GM21786 (cell line): ENCODE data around the gene ZNF576.
"Not testable (repeated sequence)": the region's sequence is repeated elsewhere in the genome, so short reads cannot be mapped to it uniquely, and the experiment has no call there.

Experiments used
- ATAC-seq: cut with Tn5 transposase; IDR thresholded peaks from one replicate; pipeline ENCODE4 v1.9.1; 2021; ENCODE audit not compliant: unreplicated experiment

Gene ZNF576

DNA sequence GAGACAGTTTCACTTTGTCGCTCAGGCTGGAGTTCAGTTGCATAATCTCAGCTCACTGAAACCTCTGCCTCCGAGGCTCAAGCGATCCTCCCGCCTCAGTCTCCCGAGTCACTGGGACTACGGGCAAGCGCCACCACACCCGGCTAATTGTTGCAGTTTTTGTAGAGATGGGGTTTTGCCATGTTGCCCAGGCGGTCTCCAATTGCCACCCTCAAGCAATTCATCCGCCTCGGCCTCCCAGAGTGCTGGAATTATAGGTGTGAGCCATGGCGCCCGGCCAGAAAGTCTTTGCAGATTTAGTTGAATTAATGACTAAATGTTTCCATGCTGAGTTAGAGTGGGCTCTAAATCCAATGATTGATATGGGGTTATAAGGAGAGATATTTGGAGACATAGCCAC lies 47.8 kb downstream of the ZNF576 start:
- no peak for ATAC-seq

DNA sequence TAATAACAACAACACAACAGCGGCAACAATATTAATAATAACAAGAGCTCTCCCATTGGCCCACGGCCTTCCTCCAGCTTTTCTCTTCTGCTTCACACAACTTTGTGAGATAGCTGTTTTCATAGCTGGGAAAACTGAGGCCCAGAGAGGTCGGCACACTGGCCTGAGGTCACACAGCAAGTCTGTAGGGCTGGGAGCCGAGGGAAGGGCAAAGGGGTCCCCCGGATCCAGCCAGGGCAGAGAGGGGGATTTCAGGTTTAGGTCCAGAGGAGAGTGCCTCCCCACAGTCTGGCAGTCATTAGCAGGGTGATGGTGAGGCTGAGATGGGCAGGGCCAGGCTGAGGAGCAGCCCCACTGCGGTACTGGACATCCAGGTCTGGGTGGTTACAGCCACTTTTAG lies 52.2 kb downstream of the ZNF576 start:
- no peak for ATAC-seq

DNA sequence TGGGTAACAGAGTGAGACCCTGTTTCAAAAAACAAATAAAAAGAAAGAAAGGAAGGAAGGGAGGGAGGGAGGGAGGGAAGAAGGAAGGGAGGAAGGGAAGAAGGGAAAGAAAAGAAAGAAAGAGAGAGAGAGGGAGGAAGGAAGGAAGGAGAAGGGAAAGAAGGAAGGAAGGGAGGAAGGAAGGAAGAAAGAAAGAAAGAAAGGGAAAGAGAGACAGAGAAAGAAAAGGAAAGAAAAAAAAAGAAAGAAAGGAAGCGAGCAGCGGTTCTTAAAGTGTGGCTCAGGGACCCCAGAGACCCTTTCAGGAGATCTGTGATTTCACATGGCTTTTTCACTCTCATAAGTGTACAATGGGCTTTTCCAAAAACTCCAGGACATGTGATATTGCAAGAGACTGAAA lies 53.1 kb downstream of the ZNF576 start:
- ATAC-seq: no peak

DNA sequence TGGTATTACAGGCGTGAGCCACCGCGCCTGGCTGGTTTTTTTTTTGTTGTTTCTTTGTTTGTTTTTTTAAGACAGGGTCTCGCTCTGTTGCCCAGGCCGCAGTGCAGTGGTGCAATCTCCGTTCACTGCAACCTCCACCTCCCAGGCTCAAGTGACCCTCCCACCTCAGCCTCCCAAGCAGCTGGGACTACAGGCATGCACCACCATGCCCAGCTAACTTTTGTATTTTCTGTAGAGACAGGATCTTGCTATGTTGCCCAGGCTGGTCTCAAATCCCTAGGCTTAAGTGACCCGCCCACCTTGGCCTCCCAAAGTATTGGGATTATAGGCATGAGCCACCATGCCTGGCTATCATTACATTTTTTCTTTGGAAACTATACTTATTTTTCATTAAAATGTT lies 53.9 kb downstream of the ZNF576 start:
- not testable (repeated sequence) for ATAC-seq
